ENCODE data around the gene NSD2.

NSD2 gene

GRCh38 chr4:1968686-1969295 lies 97.6 kb downstream of the NSD2 start:
- H3K4me3 ChIP-seq (ENCODE audit: low read depth, low read length), result no peak overlapping the region
- TF ChIP-seq CTCF (conservative IDR thresholded peaks at IDR 0.05; ENCODE audit: low read depth, low read length), result no peak
- no peak for DNase-seq (ENCODE audit: low read depth)

- TF ChIP-seq CTCF (conservative IDR thresholded peaks at IDR 0.05; ENCODE audit: low read depth, low read length), result no peak
- H3K4me3 ChIP-seq (ENCODE audit: low read depth, low read length), result no peak overlapping the region
- no peak for DNase-seq (ENCODE audit: low read depth)
These were observed 98.9 kb downstream of the NSD2 start for GRCh38 chr4:1969928-1970723.

- TF ChIP-seq CTCF (conservative IDR thresholded peaks at IDR 0.05; ENCODE audit: low read depth, low read length), result no peak
- H3K4me3 ChIP-seq (ENCODE audit: low read depth, low read length), result no peak overlapping the region
- DNase-seq (ENCODE audit: low read depth), result no peak
These were observed 99.7 kb downstream of the NSD2 start for GRCh38 chr4:1970926-1971325.

- no peak for DNase-seq (ENCODE audit: low read depth)
- no peak overlapping the region for H3K4me3 ChIP-seq (ENCODE audit: low read depth, low read length)
- no peak for TF ChIP-seq CTCF (conservative IDR thresholded peaks at IDR 0.05; ENCODE audit: low read depth, low read length)
These were observed 100.4 kb downstream of the NSD2 start for GRCh38 chr4:1971456-1972200.

GRCh38 chr4:1972414-1972813 lies 101.2 kb downstream of the NSD2 start:
- no peak for DNase-seq (ENCODE audit: low read depth)
- H3K4me3 ChIP-seq (ENCODE audit: low read depth, low read length), result no peak overlapping the region
- no peak for TF ChIP-seq CTCF (conservative IDR thresholded peaks at IDR 0.05; ENCODE audit: low read depth, low read length)

- no peak for TF ChIP-seq CTCF (conservative IDR thresholded peaks at IDR 0.05; ENCODE audit: low read depth, low read length)
- H3K4me3 ChIP-seq (ENCODE audit: low read depth, low read length), result no peak overlapping the region
- no peak for DNase-seq (ENCODE audit: low read depth)
These were observed 102.0 kb downstream of the NSD2 start for GRCh38 chr4:1973218-1973617.
